OCI-M1 (cell line): ENCODE data around the gene UQCC2.

ENCODE experiments used
- DNase-seq: peaks from one replicate; lab custom pipeline; 2025; lab: John Stamatoyannopoulos, UW

UQCC2 gene

DNA sequence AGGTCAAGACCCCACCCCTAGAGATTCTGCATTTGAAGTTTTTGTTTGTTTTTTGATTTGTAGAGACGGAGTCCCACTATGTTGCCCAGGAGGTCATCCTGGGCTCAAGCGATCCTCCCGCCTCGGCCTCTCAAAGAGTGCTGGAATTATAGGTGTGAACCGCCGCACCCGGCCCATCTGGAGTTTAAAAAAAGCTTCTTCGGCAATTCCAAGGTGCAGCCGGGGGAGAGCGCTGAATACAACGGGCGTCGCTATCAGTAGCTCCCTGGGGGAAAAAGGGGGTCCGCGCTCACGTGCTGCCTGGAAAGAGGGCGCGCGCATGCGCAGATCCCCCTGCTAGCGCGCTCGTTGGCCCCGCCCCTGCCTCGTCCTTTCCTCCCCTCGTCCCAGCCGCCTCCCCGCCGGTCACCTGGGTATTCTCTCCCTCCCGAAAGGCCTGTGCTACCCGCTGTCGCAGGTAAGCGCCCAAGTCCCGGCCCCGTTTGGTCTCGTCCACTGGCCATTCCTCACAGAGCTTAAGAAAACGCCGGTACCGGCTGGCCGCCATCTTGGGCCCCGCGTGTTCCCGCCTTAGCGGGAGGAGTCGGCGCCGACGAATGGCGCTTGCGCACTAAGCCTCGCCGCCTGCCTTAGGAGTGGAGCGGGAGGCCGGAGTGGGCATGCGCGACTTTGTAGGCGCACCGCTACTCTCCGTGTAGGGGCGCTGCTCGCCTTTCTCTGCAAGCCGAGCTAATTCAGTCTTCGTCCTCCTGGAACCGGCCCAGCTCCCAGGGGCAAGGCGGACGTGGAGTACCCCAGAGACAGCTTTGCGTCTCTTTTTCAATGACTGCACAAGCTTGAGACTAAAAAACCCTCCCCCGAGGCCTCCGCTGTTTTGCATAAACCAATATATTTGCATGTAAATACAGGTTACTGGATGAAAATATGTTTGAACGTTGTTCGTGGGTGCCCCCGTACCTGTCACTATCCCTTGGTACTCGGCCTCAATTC, at the start of gene UQCC2:
Gene UQCC2, minus strand, starts transcription at position 561 of the 990 bp plus-strand sequence. Its CDS starts 14 bp downstream, at position 547.
- peak; percentile 99 for DNase-seq

DNA sequence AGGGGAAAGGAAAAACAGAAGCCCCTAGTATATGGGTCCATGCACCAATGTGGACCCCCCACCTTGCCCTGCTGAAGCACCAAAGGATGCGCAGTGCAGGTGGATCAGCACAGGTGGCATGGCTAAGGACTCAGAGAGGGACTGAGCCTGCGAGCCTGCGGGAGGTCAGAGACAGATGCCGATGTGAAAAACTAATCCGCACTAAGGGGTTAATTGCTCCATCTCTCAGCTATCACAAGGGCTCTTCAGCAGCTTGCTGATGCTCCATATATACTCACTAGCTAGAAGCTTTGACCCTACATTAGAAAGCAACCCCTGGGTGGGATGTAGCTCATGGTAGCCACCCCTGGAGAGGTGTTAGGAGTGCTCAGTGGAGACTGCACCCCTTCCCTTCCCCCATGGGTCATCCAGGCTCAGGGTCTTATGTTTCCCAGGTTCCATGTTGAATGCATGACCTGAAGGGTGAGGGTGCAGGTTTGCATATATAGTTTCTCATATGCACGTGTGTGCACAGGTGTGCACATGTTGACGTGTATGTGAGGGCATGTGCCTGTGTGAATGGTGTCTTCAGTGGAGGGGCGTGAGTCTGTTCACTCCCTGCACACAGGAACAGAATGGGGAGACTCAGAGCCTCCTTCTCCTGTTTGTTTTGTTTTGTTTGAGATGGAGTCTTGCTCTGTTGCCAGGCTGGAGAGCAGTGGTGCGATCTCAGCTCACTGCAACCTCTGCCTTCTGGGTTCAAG, 48.6 kb upstream of the UQCC2 start:
- no peak for DNase-seq

DNA sequence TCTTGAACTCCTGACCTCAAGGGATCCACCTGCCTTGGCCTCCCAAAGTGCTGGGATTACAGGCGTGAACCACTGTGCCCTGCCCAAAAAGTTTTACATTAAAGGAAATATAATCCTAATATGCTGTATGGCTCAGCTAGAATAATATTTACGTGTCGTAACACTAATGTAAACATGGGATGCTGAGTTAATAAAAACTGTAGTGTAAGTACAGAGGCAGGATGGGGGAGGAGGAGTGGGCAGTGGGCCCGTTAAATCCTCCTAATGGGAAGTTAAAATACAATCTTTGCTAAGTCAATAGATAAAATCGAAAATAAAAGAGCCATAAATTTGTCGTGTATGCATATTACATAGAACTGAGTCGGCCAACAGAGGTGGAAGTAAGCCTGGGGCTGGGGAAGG, 47.3 kb upstream of the UQCC2 start:
- no peak for DNase-seq

DNA sequence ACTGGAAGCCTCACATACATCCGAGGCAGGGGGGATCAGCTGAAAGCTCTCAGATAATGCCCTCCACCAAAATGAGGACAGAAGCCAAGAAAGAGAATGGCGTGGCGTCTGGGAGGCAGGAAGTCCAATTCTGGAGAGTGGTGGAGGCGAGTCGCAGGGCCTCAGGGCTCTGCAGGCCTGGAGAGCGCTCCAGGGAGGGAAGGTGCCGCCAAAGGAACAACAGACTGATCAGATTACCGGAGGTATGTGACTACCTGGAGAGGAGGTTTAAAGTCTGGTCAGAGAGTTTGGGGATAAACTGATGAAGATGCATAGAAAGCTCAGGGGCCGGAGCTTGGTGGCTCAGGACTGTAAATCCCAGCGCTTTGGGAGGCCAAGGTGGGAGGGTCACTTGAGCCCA, 46.4 kb upstream of the UQCC2 start:
- DNase-seq, result no peak

DNA sequence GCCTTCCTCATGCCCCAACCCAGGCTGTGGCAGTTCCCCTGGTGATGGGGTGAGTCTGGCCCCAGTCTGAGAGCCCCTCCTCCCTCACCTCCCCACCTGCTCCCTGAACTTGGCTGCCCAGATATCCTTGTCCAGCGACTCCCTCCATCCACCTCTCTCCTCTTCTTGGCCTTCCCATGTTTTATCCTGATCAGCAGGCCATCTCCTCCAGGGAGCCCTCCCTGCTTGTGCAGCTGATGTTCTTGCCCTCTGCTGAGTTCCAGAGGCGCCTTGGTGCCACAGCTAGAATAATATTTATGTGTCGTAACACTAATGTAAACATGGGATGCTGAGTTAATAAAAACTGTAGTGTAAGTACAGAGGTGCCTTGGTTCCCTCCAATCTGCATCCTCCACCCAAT, 45.6 kb upstream of the UQCC2 start:
- no peak for DNase-seq

DNA sequence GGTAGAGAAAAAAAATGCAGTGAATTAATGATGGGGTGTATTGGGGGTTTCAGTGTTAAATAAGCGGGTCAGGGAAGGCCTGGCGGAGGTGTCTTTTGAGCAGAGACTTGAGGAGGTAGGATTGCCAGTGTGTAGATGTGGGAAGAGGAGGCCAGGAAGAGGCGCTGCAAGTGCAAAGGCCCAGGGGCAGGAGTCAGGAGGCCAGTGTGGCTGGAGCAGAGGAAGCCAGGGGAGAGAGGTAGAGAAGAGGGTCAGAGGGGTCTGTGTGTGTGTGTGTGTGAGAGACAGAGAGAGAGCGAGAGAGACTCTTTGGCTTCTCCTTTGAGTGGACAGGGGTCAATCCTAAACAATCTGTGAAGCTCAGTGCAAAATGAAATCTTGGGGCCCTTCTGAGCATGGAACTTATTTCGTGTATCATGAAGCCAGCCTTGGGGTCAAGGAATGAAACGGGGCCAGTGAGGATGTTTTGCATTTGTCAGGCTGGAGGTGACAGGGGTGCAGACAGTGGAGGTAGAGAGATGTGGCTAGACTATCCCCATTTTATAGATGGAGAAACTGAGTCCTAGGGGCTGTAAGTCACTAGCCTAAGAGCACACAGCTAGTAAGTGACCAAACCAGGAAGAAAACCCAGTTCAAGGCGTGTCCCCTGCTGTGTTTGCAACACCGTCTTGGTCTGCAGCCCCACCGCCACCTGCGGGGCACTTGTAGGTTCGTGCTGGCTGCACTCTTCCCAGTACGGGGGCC, 44.9 kb upstream of the UQCC2 start:
- DNase-seq, result no peak

DNA sequence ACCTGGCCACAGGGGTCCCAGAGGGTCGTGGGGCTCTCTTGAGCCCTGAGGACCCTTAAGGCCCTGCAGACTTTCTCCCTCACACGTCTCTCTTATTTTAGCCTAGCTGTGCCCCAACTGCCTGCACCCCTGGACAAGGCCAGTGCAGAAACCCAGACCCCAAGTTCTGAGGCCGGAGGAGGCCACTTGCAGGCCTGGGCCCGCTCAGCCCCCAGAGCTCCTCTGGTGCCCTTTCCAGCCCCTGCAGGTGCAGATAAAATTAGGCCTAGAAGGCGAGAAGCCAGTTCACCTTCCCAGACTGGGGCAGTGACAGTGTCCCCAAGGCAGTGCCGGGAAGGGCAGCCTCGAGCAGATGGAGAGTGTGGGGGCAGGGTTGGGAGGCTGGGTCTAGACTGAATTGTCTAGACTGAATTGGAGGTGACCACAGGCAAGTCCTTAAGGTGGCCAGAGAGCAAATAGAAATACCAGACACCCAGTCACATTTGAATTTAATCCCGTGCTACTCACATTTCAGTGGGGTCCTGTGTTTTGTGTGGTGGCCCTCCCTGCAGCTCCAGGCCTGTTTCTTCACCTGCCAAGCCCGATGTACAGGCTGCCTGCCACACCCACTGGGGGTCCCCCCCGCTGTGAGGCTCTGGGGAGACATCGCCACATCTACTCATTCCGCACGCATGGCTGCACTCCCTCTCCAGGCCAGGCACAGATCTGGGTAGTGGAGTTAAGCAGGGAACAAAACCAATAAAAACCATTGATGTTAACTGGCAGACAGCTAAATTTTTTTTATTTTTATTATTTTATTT, 43.8 kb upstream of the UQCC2 start:
- DNase-seq, result no peak

DNA sequence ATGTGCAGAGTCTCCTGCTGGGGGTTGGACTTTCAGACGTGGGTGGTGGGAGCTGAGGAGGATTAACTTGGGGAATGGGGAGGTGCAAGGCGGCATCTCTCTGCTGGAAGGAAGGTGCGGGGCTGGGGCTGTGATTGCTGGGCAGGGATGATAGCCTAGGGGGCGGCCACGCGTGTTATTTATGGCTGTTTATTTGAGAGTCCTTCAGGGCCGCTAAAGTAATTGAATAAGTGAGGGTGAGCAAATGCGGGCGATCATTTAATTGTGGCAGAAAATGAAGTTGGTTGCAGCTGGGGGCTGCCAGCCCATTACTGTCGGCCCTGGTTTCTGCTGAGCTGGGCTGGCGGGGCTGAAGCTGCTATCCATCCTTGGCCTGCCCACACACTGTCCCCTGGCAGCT, 42.7 kb upstream of the UQCC2 start:
- no peak for DNase-seq

DNA sequence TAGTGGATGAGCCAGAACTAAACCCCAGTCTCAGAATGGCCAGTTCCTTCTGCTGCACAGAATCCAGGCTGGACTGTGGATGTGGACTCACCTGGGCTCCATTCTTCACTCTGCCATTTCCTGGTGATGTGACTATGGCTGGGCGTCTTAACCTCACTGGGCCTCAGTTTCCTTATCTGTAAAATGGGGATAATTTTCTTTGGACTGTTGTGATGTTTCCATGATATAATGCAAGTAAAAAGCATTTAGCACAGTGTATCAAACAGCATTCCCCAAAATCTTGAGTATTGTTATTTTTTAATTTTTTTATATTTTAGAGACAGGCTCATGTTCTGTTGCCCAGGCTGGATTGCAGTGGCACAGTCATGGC, 41.1 kb upstream of the UQCC2 start:
- no peak for DNase-seq

DNA sequence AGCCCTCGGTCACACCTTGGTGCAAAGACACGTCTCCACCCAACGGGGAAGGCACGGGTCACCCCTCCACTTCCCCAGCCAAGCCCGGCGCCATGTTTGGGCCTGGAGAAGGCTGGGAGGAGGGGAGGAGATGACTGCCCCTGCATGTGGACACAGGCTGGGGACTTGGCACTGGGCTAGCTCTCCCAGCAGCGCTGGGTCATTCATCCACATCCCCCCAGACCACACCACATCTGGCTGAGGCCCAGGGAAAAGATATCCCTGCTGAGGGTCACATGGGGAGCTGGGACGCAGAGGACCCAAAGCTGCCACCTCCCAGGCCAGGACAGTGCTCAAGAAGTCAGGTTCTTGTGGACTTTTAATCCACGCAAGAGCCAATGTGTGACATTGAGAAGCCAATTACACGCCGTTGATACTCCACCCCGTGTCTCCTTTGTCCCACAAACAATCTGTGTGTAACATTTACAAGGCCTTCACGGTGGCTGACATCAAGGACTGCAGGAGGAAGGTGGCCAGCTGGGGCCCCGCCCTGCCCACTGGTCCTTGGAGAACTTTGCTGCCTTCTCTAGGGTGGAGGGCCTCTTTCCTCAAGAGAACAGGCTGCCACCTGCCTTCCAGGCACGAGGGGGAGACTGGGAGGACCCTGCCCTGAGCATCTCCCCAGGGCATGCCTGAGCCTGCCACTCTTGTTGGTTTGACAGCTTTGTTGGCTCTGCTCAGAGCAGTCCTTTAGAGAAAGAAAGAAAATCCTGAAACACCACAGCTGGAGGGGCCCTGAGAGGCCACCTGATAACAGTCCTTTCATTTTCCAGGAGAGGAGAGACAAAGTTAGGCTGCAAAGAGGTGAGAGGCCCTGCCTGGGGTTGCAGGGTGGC, 40.5 kb upstream of the UQCC2 start:
- no peak for DNase-seq

DNA sequence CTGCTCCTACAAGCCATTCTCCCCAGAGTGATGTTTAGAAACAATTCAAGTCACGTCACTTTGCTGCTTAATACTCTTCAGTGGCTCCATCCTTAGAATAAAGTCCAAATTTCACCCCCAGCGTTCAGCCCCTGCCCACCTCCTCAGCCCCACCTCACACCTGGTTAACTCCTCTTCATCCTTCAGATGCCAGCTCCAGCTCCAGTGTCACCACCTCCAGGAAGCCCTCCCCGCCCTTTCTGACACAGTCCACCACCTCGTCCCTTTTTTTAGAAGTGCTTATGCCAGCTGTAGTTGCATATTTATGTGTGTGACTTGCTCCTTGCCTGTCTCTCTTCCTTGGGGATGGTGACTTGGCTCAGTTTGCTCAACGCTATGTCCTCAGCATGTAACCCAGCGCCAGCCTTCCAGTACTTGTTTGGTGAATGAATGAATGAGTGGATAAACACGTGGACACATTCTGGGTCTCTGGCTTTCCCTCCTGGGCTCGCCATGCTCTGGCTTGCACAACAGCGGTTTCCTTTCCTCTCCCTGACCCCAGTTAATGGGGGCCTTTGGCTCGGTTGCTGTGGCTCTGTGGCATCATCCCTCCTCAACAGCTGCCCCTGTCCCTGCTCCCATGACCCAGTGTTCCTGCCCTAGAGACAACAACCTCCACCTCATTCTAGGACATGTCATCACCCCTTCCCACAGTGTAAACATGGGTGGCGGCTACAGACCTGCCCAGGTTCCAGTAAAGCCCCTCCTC, 38.9 kb upstream of the UQCC2 start:
- no peak for DNase-seq

DNA sequence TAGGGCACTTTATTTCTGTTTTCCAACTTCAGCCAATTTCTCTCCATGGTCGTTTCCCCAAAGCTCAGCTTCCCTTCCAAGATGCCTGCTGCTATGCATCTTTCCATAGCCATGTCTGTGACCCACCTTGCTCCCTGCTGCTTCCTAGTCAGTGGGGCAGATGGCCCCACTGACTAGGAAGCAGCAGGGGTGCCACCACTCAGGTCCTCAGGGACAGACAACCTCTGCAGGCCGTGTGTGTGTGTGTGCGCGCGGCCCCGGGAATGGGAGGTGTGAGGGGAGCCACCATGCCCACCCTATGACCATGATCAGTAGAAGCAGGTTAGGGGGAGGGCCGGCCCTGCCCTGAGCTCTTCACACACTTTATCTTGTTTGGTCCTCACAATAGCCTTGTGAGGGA, 37.9 kb upstream of the UQCC2 start:
- DNase-seq, result no peak

DNA sequence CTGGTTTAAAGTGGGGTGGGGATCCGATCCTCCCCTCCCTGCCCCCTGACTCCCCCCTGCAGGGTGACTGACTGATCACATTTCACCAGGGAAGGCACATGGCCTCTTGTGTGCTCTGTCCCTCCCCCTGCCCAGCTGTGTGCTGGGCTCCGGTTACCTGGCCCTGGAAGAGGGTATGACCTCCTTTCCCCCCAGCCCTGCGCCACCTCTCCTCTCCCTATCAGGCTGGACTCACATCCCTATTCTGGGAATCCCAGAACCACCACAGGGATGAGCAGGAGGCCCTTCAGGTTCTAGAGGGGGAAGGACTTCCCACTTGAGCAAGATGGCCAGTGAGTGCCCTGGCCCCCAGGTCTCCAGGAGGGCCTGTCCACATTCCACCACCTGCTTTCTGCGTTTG, 37.3 kb upstream of the UQCC2 start:
- DNase-seq, result no peak

DNA sequence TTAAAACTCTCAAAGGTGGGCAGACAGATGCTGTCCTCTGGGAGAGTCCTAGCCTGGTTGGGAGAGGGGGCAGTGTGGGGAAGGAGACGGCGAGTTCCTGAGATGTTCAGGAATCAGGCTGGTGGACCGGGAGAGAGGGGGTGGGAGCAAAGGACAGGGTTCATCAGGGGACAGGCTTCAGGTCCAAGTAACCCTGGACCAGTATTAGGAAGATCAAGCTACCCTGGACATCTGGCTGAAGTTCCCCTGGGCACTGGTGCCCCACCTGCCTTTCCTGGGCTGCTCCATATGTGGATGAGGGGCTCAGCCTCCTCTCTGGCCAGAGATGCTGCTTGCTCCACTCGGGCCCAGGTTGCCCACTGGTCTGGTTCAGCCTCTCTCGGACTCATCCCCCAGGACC, 36.3 kb upstream of the UQCC2 start:
- DNase-seq, result no peak

DNA sequence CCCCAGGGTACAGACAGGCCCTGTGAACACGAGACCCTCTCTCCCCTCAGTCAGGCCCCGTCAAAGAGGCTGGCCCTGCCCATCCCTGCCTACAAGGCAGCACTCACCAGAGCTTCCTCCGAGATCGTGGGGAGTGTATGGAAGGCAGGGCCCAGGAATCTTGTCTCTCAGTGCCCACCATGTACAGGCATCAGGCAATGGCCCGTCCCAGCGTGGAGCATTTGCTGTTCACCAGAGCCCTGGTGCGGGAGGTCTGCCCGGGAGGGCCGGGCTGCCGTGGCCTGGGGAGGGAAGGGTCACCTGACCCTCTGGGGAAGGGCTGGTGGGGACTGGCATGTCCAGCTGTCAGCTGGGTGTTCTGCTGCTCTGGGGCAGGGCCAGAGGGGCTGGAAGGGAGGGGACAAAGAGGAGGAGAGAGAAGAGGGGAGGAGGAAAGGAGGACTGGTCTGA, 35.2 kb upstream of the UQCC2 start, which contains the start of gene IP6K3:
Gene IP6K3, minus strand, starts transcription at position 255 of the 450 bp plus-strand sequence. CDS start 11,429 bp downstream, outside the sequence.
- DNase-seq, result no peak

DNA sequence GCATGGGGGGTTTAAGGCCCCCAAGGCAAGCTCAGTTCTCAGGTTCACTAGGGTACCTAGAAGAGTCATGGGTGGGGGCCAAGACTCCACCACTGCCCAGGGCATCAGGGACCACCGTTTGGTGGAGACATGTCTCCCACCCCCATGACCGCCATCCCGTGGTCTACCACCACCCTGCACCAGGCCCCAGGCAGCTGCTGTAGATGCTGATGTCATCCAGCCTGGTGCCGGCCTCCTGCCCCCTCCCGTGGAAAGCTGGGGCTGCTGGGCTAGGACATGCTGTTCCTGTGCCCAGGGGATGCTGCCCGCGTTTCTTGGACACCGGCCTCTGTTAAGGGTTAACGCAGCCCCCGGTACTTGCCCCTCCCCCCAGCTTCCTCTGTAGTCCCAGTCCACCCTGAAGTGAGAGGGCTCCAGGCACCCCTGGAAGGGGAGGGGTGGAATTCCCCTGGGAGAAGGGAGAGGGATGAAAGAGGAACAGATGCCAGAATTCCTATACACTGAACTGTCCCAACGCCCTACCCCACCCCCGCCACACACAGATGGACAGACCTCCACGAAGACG, 34.6 kb upstream of the UQCC2 start:
- DNase-seq, result no peak

DNA sequence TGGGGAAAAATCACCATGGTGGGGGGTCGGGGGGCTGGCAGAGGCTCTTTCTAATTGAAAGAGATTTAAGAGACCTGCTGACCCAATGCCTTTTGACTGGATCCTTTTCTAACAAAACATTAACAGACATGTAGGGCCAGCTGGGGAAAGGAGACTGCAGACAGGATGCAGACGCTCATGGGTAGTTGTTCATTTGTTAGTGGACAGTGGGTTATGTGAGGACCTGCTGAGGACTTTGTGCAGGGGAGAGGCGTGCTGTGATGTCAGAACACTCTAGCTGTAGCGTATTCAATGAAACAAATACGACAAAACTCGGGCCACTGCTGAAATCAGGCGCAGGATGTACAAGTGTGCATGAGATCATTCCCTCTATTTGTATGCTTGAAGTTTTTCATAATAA, 34.0 kb upstream of the UQCC2 start:
- no peak for DNase-seq

DNA sequence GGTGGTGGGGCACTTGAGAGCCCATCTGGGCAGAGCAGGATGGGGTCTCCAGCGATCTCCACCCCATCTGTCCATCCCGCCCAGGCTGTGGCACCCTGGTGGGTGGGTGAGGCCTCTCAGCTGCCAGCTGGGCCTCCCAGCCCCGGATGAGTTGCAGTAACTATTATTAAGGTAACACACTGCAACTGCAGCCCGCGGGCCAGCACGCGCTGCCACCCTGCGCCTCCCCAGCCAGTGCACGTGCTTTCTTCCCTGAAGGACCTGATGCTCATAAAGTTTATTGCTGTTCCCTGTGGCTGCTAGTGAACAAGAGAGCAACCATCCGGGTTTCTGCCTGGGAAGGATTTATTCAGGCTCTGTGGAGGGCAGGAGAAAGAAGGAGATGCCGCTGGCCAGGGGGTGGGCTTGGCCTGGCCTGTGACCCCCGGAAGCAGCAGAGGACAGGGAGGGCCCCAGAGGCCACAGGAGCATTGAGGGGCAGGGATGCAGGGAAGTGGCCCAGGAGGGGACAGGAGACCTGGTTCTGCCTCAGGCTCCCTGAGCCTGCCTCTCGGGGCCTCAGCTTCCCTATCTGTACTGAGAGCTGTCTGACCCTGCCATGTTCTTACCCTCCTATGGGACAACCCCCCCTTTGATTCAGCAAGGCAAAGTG, 33.5 kb upstream of the UQCC2 start:
- no peak for DNase-seq
